Activated naive CD8-positive, alpha-beta T cell treated with anti-CD3 and anti-CD28 coated beads for 36 hours (primary cell): Measurements from ENCODE around the gene TNFRSF1A. TPM values are rescaled to one million over a fixed set of nuclear protein-coding genes. Genes with fewer than 3 reads are reported as not detected.

Source experiments
- DNase-seq: peaks from one replicate; pipeline ENCODE4 v3.0.0; 2021
- H3K27ac Mint-ChIP-seq: one replicate; pipeline ENCODE4 v1.8.0; 2022; ENCODE audit warnings: mild to moderate bottlenecking, moderate library complexity, mixed read lengths
- H3K27me3 Mint-ChIP-seq: one replicate; pipeline ENCODE4 v1.8.0; 2022; ENCODE audit warnings: mild to moderate bottlenecking, mixed read lengths
- H3K36me3 Mint-ChIP-seq: one replicate; pipeline ENCODE4 v1.8.0; 2021; ENCODE audit warnings: mild to moderate bottlenecking, mixed read lengths
- H3K4me1 Mint-ChIP-seq: one replicate; pipeline ENCODE4 v1.8.0; 2021; ENCODE audit warnings: mixed read lengths
- H3K4me3 Mint-ChIP-seq: one replicate; pipeline ENCODE4 v1.8.0; 2022; ENCODE audit warnings: mild to moderate bottlenecking, moderate library complexity, mixed read lengths
- H3K9me3 Mint-ChIP-seq: one replicate; pipeline ENCODE4 v1.8.0; 2022; ENCODE audit warnings: mixed read lengths
- total RNA-seq, 2 experiments: library from RNA; stranded (reverse); gene quantifications; one replicate each; pipeline ENCODE4 v1.2.3, GENCODE V29; 2021

TNFRSF1A gene
- total RNA-seq, 2 experiments from 2014 or later = 44.8 to 49.1 TPM

GRCh38 chr12:6367969-6368892 lies 26.4 kb upstream of the TNFRSF1A start:
- no peaks in the 10 kb centered on the region for H3K9me3 Mint-ChIP-seq
- DNase-seq = peak; percentile 17
- H3K36me3 Mint-ChIP-seq = no peaks in the 10 kb centered on the region
- H3K4me3 Mint-ChIP-seq = no peak overlapping the region
- peak overlapping the region; percentile 67 for H3K27ac Mint-ChIP-seq
- H3K27me3 Mint-ChIP-seq = no peaks in the 10 kb centered on the region
- H3K4me1 Mint-ChIP-seq = peaks cover 36% of the 10 kb centered on the region

- Mint-ChIP-seq H3K4me3 (no peak overlapping the region), H3K27me3 (no peaks in the 10 kb centered on the region), H3K27ac (peak overlapping the region; percentile 16), H3K9me3 (no peaks in the 10 kb centered on the region), H3K36me3 (no peaks in the 10 kb centered on the region), H3K4me1 (peaks cover 27% of the 10 kb centered on the region)
- DNase-seq = peak; percentile 24
Measured at GRCh38 chr12:6367065-6367968, 25.4 kb upstream of the TNFRSF1A start.

- no peaks in the 10 kb centered on the region for H3K9me3 Mint-ChIP-seq
- peaks cover 31% of the 10 kb centered on the region for H3K4me1 Mint-ChIP-seq
- no peak for DNase-seq
- no peaks in the 10 kb centered on the region for H3K36me3 Mint-ChIP-seq
- peak overlapping the region; percentile 76 for H3K27ac Mint-ChIP-seq
- no peaks in the 10 kb centered on the region for H3K27me3 Mint-ChIP-seq
- H3K4me3 Mint-ChIP-seq = peak overlapping the region; percentile 77
Measured at GRCh38 chr12:6364044-6364374, 22.1 kb upstream of the TNFRSF1A start.

- no peaks in the 10 kb centered on the region for H3K9me3 Mint-ChIP-seq
- H3K27me3 Mint-ChIP-seq = no peaks in the 10 kb centered on the region
- H3K4me1 Mint-ChIP-seq = peaks cover 26% of the 10 kb centered on the region
- peak overlapping the region; percentile 77 for H3K4me3 Mint-ChIP-seq
- H3K36me3 Mint-ChIP-seq = no peaks in the 10 kb centered on the region
- H3K27ac Mint-ChIP-seq = peak overlapping the region; percentile 76
- peak; percentile 71 for DNase-seq
Measured at GRCh38 chr12:6363330-6364043, 21.6 kb upstream of the TNFRSF1A start.

- H3K27me3 Mint-ChIP-seq = no peaks in the 10 kb centered on the region
- H3K4me1 Mint-ChIP-seq = peaks cover 23% of the 10 kb centered on the region
- H3K4me3 Mint-ChIP-seq = peak overlapping the region; percentile 77
- H3K36me3 Mint-ChIP-seq = no peaks in the 10 kb centered on the region
- no peak overlapping the region for H3K27ac Mint-ChIP-seq
- DNase-seq = no peak
- H3K9me3 Mint-ChIP-seq = no peaks in the 10 kb centered on the region
Measured at GRCh38 chr12:6363010-6363329, 21.1 kb upstream of the TNFRSF1A start.

GRCh38 chr12:6362403-6362802 lies 20.5 kb upstream of the TNFRSF1A start:
- DNase-seq = no peak
- Mint-ChIP-seq H3K4me3 (no peak overlapping the region), H3K4me1 (peaks cover 19% of the 10 kb centered on the region), H3K27me3 (no peaks in the 10 kb centered on the region), H3K9me3 (no peaks in the 10 kb centered on the region), H3K36me3 (no peaks in the 10 kb centered on the region), H3K27ac (no peak overlapping the region)

- no peaks in the 10 kb centered on the region for H3K27me3 Mint-ChIP-seq
- no peaks in the 10 kb centered on the region for H3K9me3 Mint-ChIP-seq
- no peak overlapping the region for H3K4me3 Mint-ChIP-seq
- no peak overlapping the region for H3K27ac Mint-ChIP-seq
- peaks cover 16% of the 10 kb centered on the region for H3K4me1 Mint-ChIP-seq
- no peak for DNase-seq
- H3K36me3 Mint-ChIP-seq = no peaks in the 10 kb centered on the region
Measured at GRCh38 chr12:6361834-6362233, 20.0 kb upstream of the TNFRSF1A start.

- Mint-ChIP-seq H3K4me1 (peaks cover 16% of the 10 kb centered on the region), H3K27me3 (no peaks in the 10 kb centered on the region), H3K36me3 (no peaks in the 10 kb centered on the region), H3K27ac (no peak overlapping the region), H3K9me3 (no peaks in the 10 kb centered on the region), H3K4me3 (no peak overlapping the region)
- DNase-seq = no peak
Measured at GRCh38 chr12:6360578-6361490, 19.0 kb upstream of the TNFRSF1A start.

GRCh38 chr12:6360080-6360571 lies 18.2 kb upstream of the TNFRSF1A start:
- no peak overlapping the region for H3K27ac Mint-ChIP-seq
- peaks cover 18% of the 10 kb centered on the region for H3K4me1 Mint-ChIP-seq
- no peaks in the 10 kb centered on the region for H3K9me3 Mint-ChIP-seq
- DNase-seq = no peak
- H3K4me3 Mint-ChIP-seq = no peak overlapping the region
- H3K36me3 Mint-ChIP-seq = no peaks in the 10 kb centered on the region
- no peaks in the 10 kb centered on the region for H3K27me3 Mint-ChIP-seq

- H3K4me3 Mint-ChIP-seq = no peak overlapping the region
- no peak overlapping the region for H3K27ac Mint-ChIP-seq
- no peaks in the 10 kb centered on the region for H3K9me3 Mint-ChIP-seq
- no peaks in the 10 kb centered on the region for H3K27me3 Mint-ChIP-seq
- no peaks in the 10 kb centered on the region for H3K36me3 Mint-ChIP-seq
- H3K4me1 Mint-ChIP-seq = peaks cover 20% of the 10 kb centered on the region
- no peak for DNase-seq
Measured at GRCh38 chr12:6358881-6359280, 17.0 kb upstream of the TNFRSF1A start.

- no peak for DNase-seq
- Mint-ChIP-seq H3K36me3 (no peaks in the 10 kb centered on the region), H3K4me3 (no peak overlapping the region), H3K27ac (no peak overlapping the region), H3K4me1 (peaks cover 21% of the 10 kb centered on the region), H3K27me3 (no peaks in the 10 kb centered on the region), H3K9me3 (no peaks in the 10 kb centered on the region)
Measured at GRCh38 chr12:6356374-6356820, 14.5 kb upstream of the TNFRSF1A start.

- no peak for DNase-seq
- Mint-ChIP-seq H3K27me3 (no peaks in the 10 kb centered on the region), H3K9me3 (no peaks in the 10 kb centered on the region), H3K36me3 (no peaks in the 10 kb centered on the region), H3K4me3 (no peak overlapping the region), H3K4me1 (peaks cover 17% of the 10 kb centered on the region), H3K27ac (no peak overlapping the region)
Measured at GRCh38 chr12:6355491-6356373, 13.9 kb upstream of the TNFRSF1A start.
